Measurements from ENCODE around the gene KMT2C. TPM values are rescaled to one million over a fixed set of nuclear protein-coding genes. Genes with fewer than 3 reads are reported as not detected.

The KMT2C gene
- total and polyA plus RNA-seq, 10 of the 15 experiments (the other 5 are each of a cell fraction or from before 2014, with no cell fraction given): 3.3 to 45.2 (median 19.2) TPM

DNA sequence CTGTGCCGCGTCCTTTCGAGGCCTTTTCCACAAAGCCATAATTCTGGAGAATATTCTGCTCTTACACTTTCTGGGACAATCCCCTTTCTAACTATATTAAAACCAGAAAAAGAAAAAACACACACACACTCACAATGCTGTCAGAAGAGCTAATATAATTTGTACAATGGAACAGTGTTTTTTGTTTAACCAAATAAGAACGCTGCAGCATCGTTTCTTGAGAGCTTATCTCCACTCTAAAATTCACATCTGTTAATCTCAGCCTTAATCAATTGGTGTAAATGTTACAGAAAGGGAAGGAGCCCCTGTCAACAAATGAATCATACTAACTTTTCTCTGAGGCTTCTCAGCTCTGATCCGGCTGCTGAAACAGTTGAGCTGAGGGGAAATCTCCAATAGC lies 286.4 kb downstream of the KMT2C start:
- DNase-seq (ENCODE audit: low read depth, low spot score): no peak
- intact Hi-C loops (cut with micrococcal nuclease; ENCODE audit: unreplicated experiment): no loop called here
- Histone ChIP-seq H3K4me1 (ENCODE audit: control insufficient read depth, insufficient read depth, low read length) (no peaks in the 10 kb centered on the region), H3K27me3 (replicated peaks in 1 of 2; ENCODE audit: control insufficient read depth in 2 of 2, insufficient read depth in 2 of 2, low read length in 1 of 2) (no peaks in the 10 kb centered on the region), H3K4me2 (ENCODE audit: control insufficient read depth, insufficient read depth) (no peak overlapping the region), H3K4me3 (no peak overlapping the region), H2AFZ (ENCODE audit: control insufficient read depth, low read depth, low read length) (no peak overlapping the region), H3K27ac (ENCODE audit: control insufficient read depth, insufficient read depth) (no peak overlapping the region), H4K20me1 (ENCODE audit: control insufficient read depth, insufficient read depth) (no peaks in the 10 kb centered on the region), H3K79me2 (ENCODE audit: control insufficient read depth, insufficient read depth, low read length) (no peaks in the 10 kb centered on the region), H3K36me3 (ENCODE audit: control insufficient read depth in 2 of 2, insufficient read depth in 2 of 2, low read length in 1 of 2) (peaks cover 22 to 66% of the 10 kb centered on the region in 2 experiments), H3K9ac (ENCODE audit: control insufficient read depth, insufficient read depth, low read length) (no peak overlapping the region), H3K9me3 (replicated peaks; ENCODE audit: control insufficient read depth, insufficient read depth, low read length) (no peaks in the 10 kb centered on the region)
- no TSS peak for BruUV-seq (replicated peaks)
- POLR2A ChIA-PET: interaction anchor here (0.7 to 1.6 kb wide), 2 partner anchors 8 to 9 kb away, joined by 4 read pairs; no protein-coding TSS in a partner anchor
- WGBS (ENCODE audit: insufficient coverage, insufficient replicate concordance, low lambda C conversion rate, missing lambda C conversion rate): 100% methylated on average over 6 of the region's 6 CpGs
- in situ Hi-C loops (cut with MboI): no loop called here
- no peak for FAIRE-seq
- ATAC-seq: no peak
- SMC1A ChIA-PET (ENCODE audit: uncharacterized antibody, unreplicated experiment): interaction anchor here (1.0 to 1.5 kb wide), 2 partner anchors 12 to 557 kb away, joined by 4 to 5 read pairs; no protein-coding TSS in a partner anchor
- RAD21 ChIA-PET (ENCODE audit: unreplicated experiment): no interaction called here
- TF ChIP-seq FOXM1 (IDR thresholded peaks at IDR 0.05; ENCODE audit: low read depth, low read length) (no peak), BRCA1 (IDR thresholded peaks at IDR 0.05; ENCODE audit: low read depth, low read length) (no peak), EZH2 (IDR thresholded peaks at IDR 0.05; ENCODE audit: borderline replicate concordance, control insufficient read depth, low read depth, low read length) (no peak), ZSCAN29 (IDR thresholded peaks at IDR 0.05) (no peak), ASH2L (IDR thresholded peaks at IDR 0.05; ENCODE audit: borderline replicate concordance, low read depth) (no peak), SP1 (IDR thresholded peaks at IDR 0.05; ENCODE audit: low read depth, low read length) (no peak), ATF7 (IDR thresholded peaks at IDR 0.05; ENCODE audit: low read depth) (no peak), MYC (IDR thresholded peaks at IDR 0.05; ENCODE audit: insufficient read depth, insufficient read length, insufficient replicate concordance, low read length, severe bottlenecking) (no peak), RELA (IDR thresholded peaks at IDR 0.05; ENCODE audit: borderline replicate concordance, partially characterized antibody) (no peak), KDM1A (IDR thresholded peaks at IDR 0.05; ENCODE audit: borderline replicate concordance) (no peak)
- TF ChIP-seq, protein P1, sequence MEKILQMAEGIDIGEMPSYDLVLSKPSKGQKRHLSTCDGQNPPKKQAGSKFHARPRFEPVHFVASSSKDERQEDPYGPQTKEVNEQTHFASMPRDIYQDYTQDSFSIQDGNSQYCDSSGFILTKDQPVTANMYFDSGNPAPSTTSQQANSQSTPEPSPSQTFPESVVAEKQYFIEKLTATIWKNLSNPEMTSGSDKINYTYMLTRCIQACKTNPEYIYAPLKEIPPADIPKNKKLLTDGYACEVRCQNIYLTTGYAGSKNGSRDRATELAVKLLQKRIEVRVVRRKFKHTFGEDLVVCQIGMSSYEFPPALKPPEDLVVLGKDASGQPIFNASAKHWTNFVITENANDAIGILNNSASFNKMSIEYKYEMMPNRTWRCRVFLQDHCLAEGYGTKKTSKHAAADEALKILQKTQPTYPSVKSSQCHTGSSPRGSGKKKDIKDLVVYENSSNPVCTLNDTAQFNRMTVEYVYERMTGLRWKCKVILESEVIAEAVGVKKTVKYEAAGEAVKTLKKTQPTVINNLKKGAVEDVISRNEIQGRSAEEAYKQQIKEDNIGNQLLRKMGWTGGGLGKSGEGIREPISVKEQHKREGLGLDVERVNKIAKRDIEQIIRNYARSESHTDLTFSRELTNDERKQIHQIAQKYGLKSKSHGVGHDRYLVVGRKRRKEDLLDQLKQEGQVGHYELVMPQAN (conservative IDR thresholded peaks at IDR 0.05): no peak
- TF ChIP-seq, protein P2, sequence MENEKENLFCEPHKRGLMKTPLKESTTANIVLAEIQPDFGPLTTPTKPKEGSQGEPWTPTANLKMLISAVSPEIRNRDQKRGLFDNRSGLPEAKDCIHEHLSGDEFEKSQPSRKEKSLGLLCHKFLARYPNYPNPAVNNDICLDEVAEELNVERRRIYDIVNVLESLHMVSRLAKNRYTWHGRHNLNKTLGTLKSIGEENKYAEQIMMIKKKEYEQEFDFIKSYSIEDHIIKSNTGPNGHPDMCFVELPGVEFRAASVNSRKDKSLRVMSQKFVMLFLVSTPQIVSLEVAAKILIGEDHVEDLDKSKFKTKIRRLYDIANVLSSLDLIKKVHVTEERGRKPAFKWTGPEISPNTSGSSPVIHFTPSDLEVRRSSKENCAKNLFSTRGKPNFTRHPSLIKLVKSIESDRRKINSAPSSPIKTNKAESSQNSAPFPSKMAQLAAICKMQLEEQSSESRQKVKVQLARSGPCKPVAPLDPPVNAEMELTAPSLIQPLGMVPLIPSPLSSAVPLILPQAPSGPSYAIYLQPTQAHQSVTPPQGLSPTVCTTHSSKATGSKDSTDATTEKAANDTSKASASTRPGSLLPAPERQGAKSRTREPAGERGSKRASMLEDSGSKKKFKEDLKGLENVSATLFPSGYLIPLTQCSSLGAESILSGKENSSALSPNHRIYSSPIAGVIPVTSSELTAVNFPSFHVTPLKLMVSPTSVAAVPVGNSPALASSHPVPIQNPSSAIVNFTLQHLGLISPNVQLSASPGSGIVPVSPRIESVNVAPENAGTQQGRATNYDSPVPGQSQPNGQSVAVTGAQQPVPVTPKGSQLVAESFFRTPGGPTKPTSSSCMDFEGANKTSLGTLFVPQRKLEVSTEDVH (IDR thresholded peaks at IDR 0.05; ENCODE audit: low read depth, partially characterized antibody): no peak
- CTCF ChIA-PET: interaction anchor here (1.2 to 1.6 kb wide), 2 partner anchors 8 to 11 kb away, joined by 3 read pairs; no protein-coding TSS in a partner anchor

Data from GM12878 (cell line).